Natural killer cell treated with Interleukin-12 subunit alpha and Interleukin-12 subunit beta and Interleukin-15 and Interleukin-18, amount 100 ng/mL, for 72 hours (primary cell): Measurements from ENCODE around the gene C2CD2. TPM values are rescaled to one million over a fixed set of nuclear protein-coding genes. Genes with fewer than 3 reads are reported as not detected.
"Not testable (repeated sequence)": the region's sequence is repeated elsewhere in the genome, so short reads cannot be mapped to it uniquely, and the experiment has no call there.

Source experiments
- ATAC-seq, 2 donors: fragments of 150-1000 bp; cut with Tn5 transposase in 1 of 2; sonication (Bioruptor Pico), chemical (Tn5 transposase) in 1 of 2; 2 replicates each; pipeline ENCODE4 v1.10.0; 2021
- DNase-seq: peaks from one replicate; pipeline ENCODE4 v3.0.0; 2022; ENCODE audit warnings: low spot score
- H3K27ac Mint-ChIP-seq, 2 donors: 1 replicate in 1 of 2; 2 replicates in 1 of 2; pipeline ENCODE4 v1.8.0; 2022; ENCODE audit warnings: mixed read lengths in 2 of 2, mild to moderate bottlenecking in 1 of 2, moderate library complexity in 1 of 2
- H3K27me3 Mint-ChIP-seq, 2 donors: 1 replicate in 1 of 2; 2 replicates in 1 of 2; pipeline ENCODE4 v1.8.0; 2022; ENCODE audit warnings: mixed read lengths in 2 of 2
- H3K36me3 Mint-ChIP-seq: one replicate; pipeline ENCODE4 v1.8.0; 2022; ENCODE audit warnings: mixed read lengths
- H3K4me1 Mint-ChIP-seq, 2 donors: 1 replicate in 1 of 2; 2 replicates in 1 of 2; pipeline ENCODE4 v1.8.0; 2022; ENCODE audit warnings: low read depth in 2 of 2, mixed read lengths in 2 of 2, mild to moderate bottlenecking in 1 of 2
- H3K4me3 Mint-ChIP-seq: one replicate; pipeline ENCODE4 v1.8.0; 2022; ENCODE audit warnings: mixed read lengths
- H3K9me3 Mint-ChIP-seq: 2 replicates; pipeline ENCODE4 v1.8.0; 2022; ENCODE audit warnings: mixed read lengths
- total RNA-seq, 2 donors: library from RNA; stranded (reverse); gene quantifications; one replicate each; pipeline ENCODE4 v1.2.3, GENCODE V29; 2022

Gene C2CD2
- total RNA-seq, 2 donors from 2014 or later = 1.4 to 2.2 TPM

GRCh38 chr21:41958886-41959563 is 5.2 kb upstream of the C2CD2 start:
- Mint-ChIP-seq H3K27me3 (peaks cover 16 to 26% of the 10 kb centered on the region in 2 donors), H3K27ac (no peak overlapping the region), H3K9me3 (no peaks in the 10 kb centered on the region), H3K36me3 (no peaks in the 10 kb centered on the region), H3K4me1 (peaks cover 11 to 16% of the 10 kb centered on the region in 2 donors), H3K4me3 (no peak overlapping the region)
- DNase-seq (peak; percentile 18), ATAC-seq (no peak)

- peaks cover 11 to 16% of the 10 kb centered on the region in 2 donors for H3K4me1 Mint-ChIP-seq
- DNase-seq = peak; percentile 45
- ATAC-seq = no peak
- no peak overlapping the region for H3K27ac Mint-ChIP-seq
- H3K4me3 Mint-ChIP-seq = no peak overlapping the region
- H3K9me3 Mint-ChIP-seq = no peaks in the 10 kb centered on the region
- peaks cover 16 to 26% of the 10 kb centered on the region in 2 donors for H3K27me3 Mint-ChIP-seq
- H3K36me3 Mint-ChIP-seq = no peaks in the 10 kb centered on the region
These were observed 4.4 kb upstream of the C2CD2 start for GRCh38 chr21:41957991-41958766.

GRCh38 chr21:41956926-41957729 is 3.3 kb upstream of the C2CD2 start:
- no peak for ATAC-seq
- H3K27ac Mint-ChIP-seq = no peak overlapping the region
- H3K4me3 Mint-ChIP-seq = no peak overlapping the region
- no peaks in the 10 kb centered on the region for H3K36me3 Mint-ChIP-seq
- peaks cover 16 to 32% of the 10 kb centered on the region in 2 donors for H3K27me3 Mint-ChIP-seq
- H3K4me1 Mint-ChIP-seq = peaks cover 11 to 16% of the 10 kb centered on the region in 2 donors
- DNase-seq = peak; percentile 28
- H3K9me3 Mint-ChIP-seq = no peaks in the 10 kb centered on the region

GRCh38 chr21:41955516-41955915 is 1.7 kb upstream of the C2CD2 start:
- no peaks in the 10 kb centered on the region for H3K9me3 Mint-ChIP-seq

GRCh38 chr21:41954654-41955499 is 1.1 kb upstream of the C2CD2 start:
- H3K9me3 Mint-ChIP-seq = no peaks in the 10 kb centered on the region
- no peaks in the 10 kb centered on the region for H3K36me3 Mint-ChIP-seq
- DNase-seq = no peak
- H3K4me3 Mint-ChIP-seq = peak overlapping the region; percentile 61
- H3K27me3 Mint-ChIP-seq = peaks cover 10 to 43% of the 10 kb centered on the region in 2 donors
- no peak for ATAC-seq
- no peak overlapping the region for H3K27ac Mint-ChIP-seq
- peaks cover 11 to 16% of the 10 kb centered on the region in 2 donors for H3K4me1 Mint-ChIP-seq

More at GRCh38 chr21:41955516-41955915, 1.7 kb upstream of the C2CD2 start:
- Mint-ChIP-seq H3K36me3 (no peaks in the 10 kb centered on the region), H3K4me1 (peaks cover 11 to 16% of the 10 kb centered on the region in 2 donors), H3K4me3 (no peak overlapping the region), H3K27ac (no peak overlapping the region), H3K27me3 (peaks cover 10 to 43% of the 10 kb centered on the region in 2 donors)
- no peak for ATAC-seq
- DNase-seq = no peak

- peaks cover 10 to 43% of the 10 kb centered on the region in 2 donors for H3K27me3 Mint-ChIP-seq
- H3K36me3 Mint-ChIP-seq = no peaks in the 10 kb centered on the region
- no peak overlapping the region for H3K4me3 Mint-ChIP-seq
- ATAC-seq (peak in 1 of 2 donors; percentile 18), DNase-seq (no peak)
- no peaks in the 10 kb centered on the region for H3K9me3 Mint-ChIP-seq
- no peak overlapping the region for H3K27ac Mint-ChIP-seq
- H3K4me1 Mint-ChIP-seq = peaks cover 11 to 16% of the 10 kb centered on the region in 2 donors
These were observed 478 bp downstream of the C2CD2 start for GRCh38 chr21:41953249-41953830.

GRCh38 chr21:41952568-41953248 is 1.1 kb downstream of the C2CD2 start:
- H3K27ac Mint-ChIP-seq = no peak overlapping the region
- peaks cover 10 to 41% of the 10 kb centered on the region in 2 donors for H3K27me3 Mint-ChIP-seq
- H3K9me3 Mint-ChIP-seq = no peaks in the 10 kb centered on the region
- no peak for ATAC-seq
- no peak for DNase-seq
- H3K4me3 Mint-ChIP-seq = peak overlapping the region; percentile 12
- peaks cover 11 to 16% of the 10 kb centered on the region in 2 donors for H3K4me1 Mint-ChIP-seq
- no peaks in the 10 kb centered on the region for H3K36me3 Mint-ChIP-seq

GRCh38 chr21:41951876-41952567 is 1.8 kb downstream of the C2CD2 start:
- no peaks in the 10 kb centered on the region for H3K9me3 Mint-ChIP-seq
- H3K27ac Mint-ChIP-seq = no peak overlapping the region
- peaks cover 11 to 13% of the 10 kb centered on the region in 2 donors for H3K4me1 Mint-ChIP-seq
- ATAC-seq (no peak), DNase-seq (no peak)
- H3K4me3 Mint-ChIP-seq = no peak overlapping the region
- no peaks in the 10 kb centered on the region for H3K36me3 Mint-ChIP-seq
- H3K27me3 Mint-ChIP-seq = peaks cover 8 to 34% of the 10 kb centered on the region in 2 donors

GRCh38 chr21:41950941-41951351 is 2.9 kb downstream of the C2CD2 start:
- ATAC-seq (no peak), DNase-seq (no peak)
- Mint-ChIP-seq H3K9me3 (no peaks in the 10 kb centered on the region), H3K27me3 (peaks cover 8 to 30% of the 10 kb centered on the region in 2 donors), H3K27ac (no peak overlapping the region), H3K36me3 (no peaks in the 10 kb centered on the region), H3K4me3 (no peak overlapping the region), H3K4me1 (peaks cover 11 to 12% of the 10 kb centered on the region in 2 donors)

GRCh38 chr21:41949631-41950030 is 4.2 kb downstream of the C2CD2 start:
- not testable (repeated sequence) for H3K9me3 Mint-ChIP-seq, H3K4me3 Mint-ChIP-seq, H3K36me3 Mint-ChIP-seq, H3K27ac Mint-ChIP-seq, ATAC-seq, DNase-seq, H3K4me1 Mint-ChIP-seq
- H3K27me3 Mint-ChIP-seq = peaks cover 3 to 27% of the 10 kb centered on the region in 2 donors

GRCh38 chr21:41948901-41949300 is 4.9 kb downstream of the C2CD2 start:
- Mint-ChIP-seq H3K4me1 (no peaks in the 10 kb centered on the region), H3K36me3 (no peaks in the 10 kb centered on the region), H3K27ac (no peak overlapping the region), H3K27me3 (peaks cover 0 to 24% of the 10 kb centered on the region in 2 donors), H3K9me3 (no peaks in the 10 kb centered on the region), H3K4me3 (no peak overlapping the region)
- DNase-seq = no peak
- ATAC-seq = no peak
